COLO668 (cell line): ENCODE results near the gene XPC.

Experiments
- DNase-seq: peaks from one replicate; lab custom pipeline; 2025; ENCODE audit not compliant: unreplicated experiment; lab: John Stamatoyannopoulos, UW

XPC gene

GRCh38 chr3:14137004-14137403 is 41.4 kb downstream of the XPC start:
- DNase-seq: no peak

GRCh38 chr3:14135581-14135980 is 42.8 kb downstream of the XPC start:
- no peak for DNase-seq

- DNase-seq: no peak
These were observed 44.1 kb downstream of the XPC start for GRCh38 chr3:14134291-14134690.

- DNase-seq: no peak
These were observed 44.5 kb downstream of the XPC start for GRCh38 chr3:14133876-14134275.

GRCh38 chr3:14133188-14133800 is 45.1 kb downstream of the XPC start:
- DNase-seq: no peak

GRCh38 chr3:14132689-14133088 is 45.7 kb downstream of the XPC start:
- DNase-seq: no peak

GRCh38 chr3:14132120-14132519 is 46.3 kb downstream of the XPC start:
- no peak for DNase-seq

GRCh38 chr3:14131134-14131533 is 47.3 kb downstream of the XPC start:
- no peak for DNase-seq

- DNase-seq: no peak
These were observed 47.7 kb downstream of the XPC start for GRCh38 chr3:14130707-14131106.

GRCh38 chr3:14130230-14130629 is 48.2 kb downstream of the XPC start:
- DNase-seq: no peak

GRCh38 chr3:14129296-14129695 is 49.1 kb downstream of the XPC start:
- no peak for DNase-seq

- DNase-seq: no peak
These were observed 49.7 kb downstream of the XPC start for GRCh38 chr3:14128724-14129123.

GRCh38 chr3:14127516-14128161 is 50.8 kb downstream of the XPC start:
- no peak for DNase-seq

- DNase-seq: no peak
These were observed 51.4 kb downstream of the XPC start for GRCh38 chr3:14126887-14127505.

- DNase-seq: no peak
These were observed 52.1 kb downstream of the XPC start for GRCh38 chr3:14126017-14126886.

GRCh38 chr3:14125193-14126016 is 53.0 kb downstream of the XPC start:
- peak; percentile 49 for DNase-seq

GRCh38 chr3:14124615-14125192 is 53.7 kb downstream of the XPC start, which contains the start of the genes CHCHD4 and TMEM43:
Gene CHCHD4, minus strand, starts transcription at chr3:14124870. Its CDS starts 194 bp downstream, at chr3:14124676.
Gene TMEM43, plus strand, starts transcription at chr3:14125052. Its CDS starts 142 bp downstream, at chr3:14125194.
- peak; percentile 96 for DNase-seq

- DNase-seq: peak; percentile 39
These were observed 54.2 kb downstream of the XPC start for GRCh38 chr3:14124223-14124614.

- DNase-seq: no peak
These were observed 54.8 kb downstream of the XPC start for GRCh38 chr3:14123308-14124222.
